HL-60 (cell line): ENCODE results near the gene ZMIZ1.

ENCODE experiments used
- DNase-seq, 2 experiments: peaks; one replicate each; pipeline ENCODE4 v3.0.0-alpha.2; 2010 to 2020; ENCODE audit warnings: low read depth in 1 of 2, low spot score in 1 of 2
- H3K27ac ChIP-seq: fragments of 250-450 bp; sonication (Bioruptor Pico); replicated peaks from 2 replicates; pipeline ENCODE4 v1.5.1; 2020; ENCODE audit warnings: mild to moderate bottlenecking, moderate library complexity
- H3K27me3 ChIP-seq: fragments of 250-450 bp; sonication (Bioruptor Pico); 2 replicates; pipeline ENCODE4 v1.5.1; 2021; ENCODE audit warnings: mild to moderate bottlenecking, moderate library complexity; ENCODE audit not compliant: insufficient read depth, poor library complexity, severe bottlenecking
- H3K4me3 ChIP-seq: replicated peaks from 2 replicates; pipeline ENCODE4 v1.5.1; 2011; ENCODE audit warnings: mild to moderate bottlenecking, control low read depth, low read length; ENCODE audit not compliant: insufficient read depth
- GABPA ChIP-seq: IDR thresholded peaks from 2 replicates; pipeline ENCODE4 v1.6.1; 2012; ENCODE audit warnings: low read depth
- POLR2AphosphoS5 ChIP-seq: IDR thresholded peaks from 2 replicates; pipeline ENCODE4 v1.6.1; 2012; ENCODE audit warnings: low read depth
- SPI1 ChIP-seq: IDR thresholded peaks from 2 replicates; pipeline ENCODE4 v1.6.1; 2012; ENCODE audit warnings: low read depth, mild to moderate bottlenecking, borderline replicate concordance
- TF ChIP-seq, protein P1 (sequence below): IDR thresholded peaks from one replicate; pipeline ENCODE4 v1.5.1; 2011; ENCODE audit warnings: low read length, control low read depth, inconsistent platforms; ENCODE audit not compliant: insufficient read depth
- TF ChIP-seq, protein P2 (sequence below): IDR thresholded peaks from 2 replicates; pipeline ENCODE4 v1.6.1; 2012; ENCODE audit warnings: low read depth; ENCODE audit not compliant: insufficient replicate concordance

The ZMIZ1 gene

DNA sequence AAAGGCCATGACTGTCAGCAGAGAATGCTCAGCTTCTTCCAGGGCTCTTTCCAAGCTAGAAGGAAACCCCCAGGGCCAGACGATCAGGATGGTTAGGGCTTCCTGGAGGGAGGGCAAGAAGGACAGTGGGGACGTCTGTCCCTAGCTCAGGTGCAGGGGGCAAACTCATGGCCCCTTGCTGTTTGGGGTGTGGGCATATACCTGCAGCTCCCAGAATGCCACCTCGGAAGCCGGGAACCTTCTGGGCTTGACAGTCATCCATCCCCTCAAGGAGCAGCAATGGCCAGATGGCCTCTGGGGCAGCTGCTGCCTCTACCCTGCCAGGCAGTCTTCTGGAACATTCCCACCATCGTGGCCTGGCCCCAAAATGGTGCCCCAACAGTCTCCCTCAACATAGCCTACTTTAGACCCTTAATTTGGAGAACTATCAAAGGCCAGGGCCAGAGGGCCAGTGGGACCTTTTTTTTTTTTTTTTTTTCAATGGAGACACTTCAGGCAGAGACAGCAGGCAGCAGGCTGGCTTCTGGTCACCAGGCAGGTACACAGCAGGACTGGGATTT lies 40.2 kb upstream of the ZMIZ1 start:
- peaks cover 2% of the 10 kb centered on the region for H3K27me3 ChIP-seq
- TF ChIP-seq GABPA (no peak), SPI1 (no peak), POLR2AphosphoS5 (no peak)
- TF ChIP-seq, protein P1, sequence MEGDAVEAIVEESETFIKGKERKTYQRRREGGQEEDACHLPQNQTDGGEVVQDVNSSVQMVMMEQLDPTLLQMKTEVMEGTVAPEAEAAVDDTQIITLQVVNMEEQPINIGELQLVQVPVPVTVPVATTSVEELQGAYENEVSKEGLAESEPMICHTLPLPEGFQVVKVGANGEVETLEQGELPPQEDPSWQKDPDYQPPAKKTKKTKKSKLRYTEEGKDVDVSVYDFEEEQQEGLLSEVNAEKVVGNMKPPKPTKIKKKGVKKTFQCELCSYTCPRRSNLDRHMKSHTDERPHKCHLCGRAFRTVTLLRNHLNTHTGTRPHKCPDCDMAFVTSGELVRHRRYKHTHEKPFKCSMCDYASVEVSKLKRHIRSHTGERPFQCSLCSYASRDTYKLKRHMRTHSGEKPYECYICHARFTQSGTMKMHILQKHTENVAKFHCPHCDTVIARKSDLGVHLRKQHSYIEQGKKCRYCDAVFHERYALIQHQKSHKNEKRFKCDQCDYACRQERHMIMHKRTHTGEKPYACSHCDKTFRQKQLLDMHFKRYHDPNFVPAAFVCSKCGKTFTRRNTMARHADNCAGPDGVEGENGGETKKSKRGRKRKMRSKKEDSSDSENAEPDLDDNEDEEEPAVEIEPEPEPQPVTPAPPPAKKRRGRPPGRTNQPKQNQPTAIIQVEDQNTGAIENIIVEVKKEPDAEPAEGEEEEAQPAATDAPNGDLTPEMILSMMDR: no peak
- TF ChIP-seq, protein P2, sequence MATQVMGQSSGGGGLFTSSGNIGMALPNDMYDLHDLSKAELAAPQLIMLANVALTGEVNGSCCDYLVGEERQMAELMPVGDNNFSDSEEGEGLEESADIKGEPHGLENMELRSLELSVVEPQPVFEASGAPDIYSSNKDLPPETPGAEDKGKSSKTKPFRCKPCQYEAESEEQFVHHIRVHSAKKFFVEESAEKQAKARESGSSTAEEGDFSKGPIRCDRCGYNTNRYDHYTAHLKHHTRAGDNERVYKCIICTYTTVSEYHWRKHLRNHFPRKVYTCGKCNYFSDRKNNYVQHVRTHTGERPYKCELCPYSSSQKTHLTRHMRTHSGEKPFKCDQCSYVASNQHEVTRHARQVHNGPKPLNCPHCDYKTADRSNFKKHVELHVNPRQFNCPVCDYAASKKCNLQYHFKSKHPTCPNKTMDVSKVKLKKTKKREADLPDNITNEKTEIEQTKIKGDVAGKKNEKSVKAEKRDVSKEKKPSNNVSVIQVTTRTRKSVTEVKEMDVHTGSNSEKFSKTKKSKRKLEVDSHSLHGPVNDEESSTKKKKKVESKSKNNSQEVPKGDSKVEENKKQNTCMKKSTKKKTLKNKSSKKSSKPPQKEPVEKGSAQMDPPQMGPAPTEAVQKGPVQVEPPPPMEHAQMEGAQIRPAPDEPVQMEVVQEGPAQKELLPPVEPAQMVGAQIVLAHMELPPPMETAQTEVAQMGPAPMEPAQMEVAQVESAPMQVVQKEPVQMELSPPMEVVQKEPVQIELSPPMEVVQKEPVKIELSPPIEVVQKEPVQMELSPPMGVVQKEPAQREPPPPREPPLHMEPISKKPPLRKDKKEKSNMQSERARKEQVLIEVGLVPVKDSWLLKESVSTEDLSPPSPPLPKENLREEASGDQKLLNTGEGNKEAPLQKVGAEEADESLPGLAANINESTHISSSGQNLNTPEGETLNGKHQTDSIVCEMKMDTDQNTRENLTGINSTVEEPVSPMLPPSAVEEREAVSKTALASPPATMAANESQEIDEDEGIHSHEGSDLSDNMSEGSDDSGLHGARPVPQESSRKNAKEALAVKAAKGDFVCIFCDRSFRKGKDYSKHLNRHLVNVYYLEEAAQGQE: no peak
- no peak for DNase-seq
- no peak overlapping the region for H3K4me3 ChIP-seq
- no peak overlapping the region for H3K27ac ChIP-seq

DNA sequence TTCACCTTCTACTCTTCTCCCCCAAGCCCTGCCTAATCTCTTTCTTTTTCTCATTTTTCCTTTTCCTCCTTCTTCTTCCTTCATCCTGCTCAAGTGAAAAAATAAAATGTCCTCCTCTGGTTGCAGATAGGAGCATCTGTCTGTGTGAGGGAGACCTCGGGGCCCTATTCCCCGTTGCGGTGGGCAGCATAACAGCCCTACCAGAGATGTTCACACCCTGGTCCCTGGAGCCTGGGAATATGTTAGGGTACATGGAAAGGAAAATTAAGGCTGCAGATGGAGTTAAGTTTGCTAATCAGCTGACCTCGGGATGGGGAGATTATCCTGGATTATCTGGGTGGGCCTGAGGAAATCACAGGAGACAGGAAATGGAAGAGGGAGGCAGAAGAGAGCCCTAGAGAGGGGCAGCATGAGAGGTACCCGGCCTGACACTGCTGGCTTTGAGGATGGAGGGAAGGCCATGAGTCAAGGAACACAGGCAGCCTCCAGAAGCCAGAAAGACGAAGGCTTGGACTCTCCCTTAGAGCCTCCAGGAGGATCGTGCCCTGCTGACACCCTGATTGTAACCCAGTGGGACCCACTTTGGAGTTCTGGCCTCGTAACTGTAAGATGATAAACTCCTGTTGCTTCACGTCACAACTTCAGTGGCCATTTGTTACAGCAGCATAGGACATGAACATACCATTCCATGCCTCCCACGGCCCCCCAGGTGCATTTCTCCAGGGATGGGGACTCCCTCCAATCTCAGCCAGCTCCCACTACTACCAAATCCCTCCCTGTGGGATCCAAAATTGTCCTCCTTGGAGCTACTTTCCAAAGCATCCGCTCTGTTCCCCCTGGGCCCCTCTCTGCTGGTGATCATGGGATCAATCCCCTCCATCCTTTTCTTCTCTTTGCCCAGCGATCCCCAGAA lies 39.0 kb upstream of the ZMIZ1 start:
- no peak for TF ChIP-seq GABPA
- Histone ChIP-seq H3K27me3 (peaks cover 2% of the 10 kb centered on the region), H3K27ac (no peak overlapping the region), H3K4me3 (no peak overlapping the region)
- DNase-seq: no peak

DNA sequence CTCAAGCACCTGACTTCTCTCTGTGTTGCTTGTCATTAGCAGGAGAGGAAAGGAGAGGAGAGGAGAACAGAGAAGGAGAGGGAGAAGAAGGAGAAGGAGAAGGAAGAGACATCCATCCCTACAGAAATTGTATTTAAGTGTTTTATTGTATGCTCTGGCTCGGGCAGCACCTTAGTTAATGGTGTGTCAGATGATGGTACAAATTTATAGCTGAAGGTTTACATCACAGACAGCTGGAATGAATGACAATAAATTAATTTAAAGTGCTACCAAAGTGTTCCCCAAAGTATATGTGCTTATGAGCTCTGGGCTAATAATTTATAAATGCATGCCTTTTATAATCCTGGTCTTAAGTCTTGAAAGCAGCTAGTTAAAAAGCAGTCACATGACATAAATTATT lies 38.1 kb upstream of the ZMIZ1 start:
- Histone ChIP-seq H3K27ac (no peak overlapping the region), H3K4me3 (no peak overlapping the region), H3K27me3 (peaks cover 2% of the 10 kb centered on the region)
- no peak for DNase-seq
- TF ChIP-seq, protein P1: no peak
- TF ChIP-seq SPI1: no peak
- no peak for TF ChIP-seq POLR2AphosphoS5
- TF ChIP-seq GABPA: no peak
- TF ChIP-seq, protein P2: no peak

DNA sequence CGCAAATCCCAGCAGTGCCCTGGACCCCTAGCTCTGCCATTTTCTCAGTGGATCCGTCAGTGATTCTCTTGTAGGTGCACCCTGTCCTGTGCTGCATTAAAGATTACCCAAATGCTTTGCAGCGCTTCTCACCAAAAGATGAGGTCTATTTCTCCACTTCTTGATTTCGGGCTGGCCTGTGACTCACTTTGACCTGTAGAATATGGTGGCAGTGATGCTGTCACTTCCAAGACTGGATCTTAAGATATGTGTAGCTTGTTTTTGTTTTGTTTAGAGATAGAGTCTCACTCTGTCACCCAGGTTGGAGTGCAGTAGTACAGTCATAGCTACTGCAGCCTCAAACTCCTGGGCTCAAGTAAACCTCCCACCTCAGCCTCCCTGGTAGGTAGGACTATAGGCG lies 37.0 kb upstream of the ZMIZ1 start:
- TF ChIP-seq POLR2AphosphoS5: no peak
- TF ChIP-seq, protein P2: no peak
- TF ChIP-seq SPI1: no peak
- TF ChIP-seq GABPA: no peak
- TF ChIP-seq, protein P1: no peak
- Histone ChIP-seq H3K4me3 (no peak overlapping the region), H3K27me3 (peaks cover 2% of the 10 kb centered on the region), H3K27ac (no peak overlapping the region)
- DNase-seq: no peak
